Activated B cell treated with CpG ODN at 0.5 μM for 24 hours (primary cell): ENCODE measurements around the gene APOA4. TPM values are rescaled to one million over a fixed set of nuclear protein-coding genes. Genes with fewer than 3 reads are reported as not detected.

Experiments
- ATAC-seq: fragments of 200-7000 bp; cut with Tn5 transposase; one replicate; pipeline ENCODE4 v1.10.0; 2021; ENCODE audit warnings: low read depth, mild to moderate bottlenecking, moderate library complexity
- CTCF ChIA-PET: fragments of 350-600 bp; sonication (Branson Sonifier 250); formaldehyde crosslinking; loops from one replicate; lab custom pipeline; 2021; ENCODE audit warnings: antibody characterized with exemption; lab: Charles Lee
- POLR2A ChIA-PET: fragments of 350-600 bp; sonication (Branson Sonifier 250); formaldehyde crosslinking; loops from one replicate; lab custom pipeline; 2021; ENCODE audit warnings: antibody characterized with exemption; lab: Charles Lee
- DNase-seq: peaks from one replicate; pipeline ENCODE4 v3.0.0; 2022
- H3K27ac Mint-ChIP-seq: one replicate; pipeline ENCODE4 v1.8.0; 2020; ENCODE audit warnings: mixed read lengths
- H3K27me3 Mint-ChIP-seq: one replicate; pipeline ENCODE4 v1.8.0; 2021; ENCODE audit warnings: mixed read lengths
- H3K36me3 Mint-ChIP-seq: one replicate; pipeline ENCODE4 v1.8.0; 2021; ENCODE audit warnings: low read depth, mixed read lengths
- H3K4me1 Mint-ChIP-seq: one replicate; pipeline ENCODE4 v1.8.0; 2021; ENCODE audit warnings: mixed read lengths
- H3K4me3 Mint-ChIP-seq: one replicate; pipeline ENCODE4 v1.8.0; 2020; ENCODE audit warnings: mild to moderate bottlenecking, mixed read lengths
- H3K9me3 Mint-ChIP-seq: one replicate; pipeline ENCODE4 v1.8.0; 2020; ENCODE audit warnings: mixed read lengths
- CTCF ChIP-seq: fragments of 200-600 bp; IDR thresholded peaks from one replicate; pipeline ENCODE4 v1.8.0; 2022; ENCODE audit warnings: antibody characterized with exemption, mild to moderate bottlenecking
- intact Hi-C: fragments of 100-400 bp; cut with micrococcal nuclease; formaldehyde crosslinking; loops from one replicate; pipeline ENCODE4 v1.15.1; 2024
- total RNA-seq: library from RNA; stranded (reverse); gene quantifications from 2 replicates; pipeline ENCODE4 v1.2.3, GENCODE V29; 2022

APOA4 gene
- total RNA-seq, 1 donor from 2014 or later, result not detected

GRCh38 chr11:116794851-116795250, 28.3 kb downstream of the APOA4 start:
- POLR2A ChIA-PET, result interaction anchor here (0.6 kb wide), 1 partner anchor 312 kb away, joined by 7 read pairs; no protein-coding TSS in a partner anchor
- Mint-ChIP-seq H3K4me1 (peaks cover 7% of the 10 kb centered on the region), H3K36me3 (no peaks in the 10 kb centered on the region), H3K27ac (no peak overlapping the region), H3K27me3 (no peaks in the 10 kb centered on the region), H3K4me3 (no peak overlapping the region), H3K9me3 (no peaks in the 10 kb centered on the region)
- CTCF ChIA-PET, result no interaction called here
- intact Hi-C loops, result no loop called here
- DNase-seq (no peak), ATAC-seq (no peak)
- no peak for TF ChIP-seq CTCF

- POLR2A ChIA-PET, result no interaction called here
- ATAC-seq, result no peak
- H3K27ac Mint-ChIP-seq, result no peak overlapping the region
- no peaks in the 10 kb centered on the region for H3K9me3 Mint-ChIP-seq
- TF ChIP-seq CTCF, result no peak
- intact Hi-C loops, result no loop called here
- H3K4me3 Mint-ChIP-seq, result no peak overlapping the region
- CTCF ChIA-PET, result interaction anchor here (2.1 kb wide), 1 partner anchor 312 kb away, joined by 9 read pairs; no protein-coding TSS in a partner anchor
- DNase-seq, result no peak
- no peaks in the 10 kb centered on the region for H3K36me3 Mint-ChIP-seq
- H3K4me1 Mint-ChIP-seq, result peaks cover 7% of the 10 kb centered on the region
- peaks cover 4% of the 10 kb centered on the region for H3K27me3 Mint-ChIP-seq
Observed at GRCh38 chr11:116793772-116794097, 29.4 kb downstream of the APOA4 start.

- peaks cover 3% of the 10 kb centered on the region for H3K36me3 Mint-ChIP-seq
- intact Hi-C loops, result no loop called here
- DNase-seq (no peak), ATAC-seq (no peak)
- CTCF ChIA-PET, result interaction anchor here (2.1 kb wide), 1 partner anchor 313 kb away, joined by 9 read pairs; no protein-coding TSS in a partner anchor
- H3K4me3 Mint-ChIP-seq, result no peak overlapping the region
- H3K27me3 Mint-ChIP-seq, result peaks cover 4% of the 10 kb centered on the region
- H3K4me1 Mint-ChIP-seq, result peaks cover 13% of the 10 kb centered on the region
- TF ChIP-seq CTCF, result no peak
- no peaks in the 10 kb centered on the region for H3K9me3 Mint-ChIP-seq
- no peak overlapping the region for H3K27ac Mint-ChIP-seq
- POLR2A ChIA-PET, result interaction anchor here (0.5 kb wide), 1 partner anchor 551 kb away, joined by 4 read pairs; no protein-coding TSS in a partner anchor
Observed at GRCh38 chr11:116792869-116793771, 30.0 kb downstream of the APOA4 start.

GRCh38 chr11:116792144-116792868, 30.8 kb downstream of the APOA4 start:
- Mint-ChIP-seq H3K4me3 (no peak overlapping the region), H3K36me3 (peaks cover 8% of the 10 kb centered on the region), H3K27me3 (peaks cover 4% of the 10 kb centered on the region), H3K9me3 (no peaks in the 10 kb centered on the region), H3K4me1 (peaks cover 17% of the 10 kb centered on the region), H3K27ac (no peak overlapping the region)
- ChIA-PET CTCF (interaction anchor here (1.6 to 2.1 kb wide), 3 partner anchors 8 to 314 kb away, joined by 4 to 9 read pairs (median 6); no protein-coding TSS in a partner anchor), POLR2A (interaction anchor here (0.5 kb wide), 1 partner anchor 552 kb away, joined by 4 read pairs; no protein-coding TSS in a partner anchor)
- intact Hi-C loops, result no loop called here
- ATAC-seq, result no peak
- DNase-seq, result no peak
- TF ChIP-seq CTCF, result no peak
